ENCODE measurements around the gene SUCLG1.
"Not testable (repeated sequence)": the region's sequence is repeated elsewhere in the genome, so short reads cannot be mapped to it uniquely, and the experiment has no call there.

The SUCLG1 gene
- 41.3 to 65.7 (median 44.4) reads per million in 3 experiments for total RNA-seq

DNA sequence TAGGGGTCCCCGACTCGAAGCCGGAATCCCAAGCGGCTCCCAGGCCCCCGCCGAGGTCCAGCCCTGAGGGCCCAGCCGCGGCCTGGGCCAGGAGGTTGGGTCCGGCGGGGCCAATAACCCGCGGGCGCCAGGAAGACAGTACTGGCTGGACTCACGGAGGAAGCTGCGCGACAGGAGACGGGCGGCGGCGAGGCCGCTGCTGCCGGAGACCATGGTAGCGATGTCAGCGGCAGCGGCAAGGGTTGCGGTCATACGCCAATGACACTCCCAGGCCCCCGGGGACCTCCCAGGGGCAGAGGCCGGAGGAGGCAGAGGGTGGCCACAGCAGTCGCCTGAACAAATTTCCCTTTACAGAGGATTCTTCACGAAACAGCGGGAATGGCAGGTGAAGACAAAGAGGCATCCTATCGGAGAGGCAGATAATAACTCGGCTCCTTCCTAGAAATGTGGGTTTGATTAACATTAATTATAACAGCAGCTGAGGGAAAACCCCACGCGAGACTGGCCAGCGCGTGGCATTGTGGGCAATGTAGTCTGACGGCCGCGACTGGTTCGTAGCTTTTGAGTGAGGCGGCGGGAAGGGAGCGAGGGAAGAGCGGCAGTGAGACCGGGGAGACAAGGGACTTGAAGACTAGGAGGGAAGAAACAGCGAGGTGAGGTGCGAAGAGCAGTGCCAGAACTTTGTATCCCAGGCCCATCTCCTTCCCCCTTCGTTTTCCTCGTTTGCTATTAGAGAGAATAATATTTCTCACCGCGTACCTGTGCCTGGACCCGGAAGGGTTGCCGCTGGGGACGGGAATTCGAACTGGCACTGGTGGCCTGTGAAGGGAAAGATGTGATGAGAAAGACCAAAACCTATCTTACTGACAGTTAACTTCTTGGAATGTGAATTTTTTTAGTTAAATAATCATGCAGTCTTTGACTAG is at the start of gene SUCLG1:
TSS of gene SUCLG1 (minus strand) at position 263 of the 926 bp plus-strand sequence. CDS start at position 252, 11 bp downstream.
- DNase-seq: peak; percentile 89

DNA sequence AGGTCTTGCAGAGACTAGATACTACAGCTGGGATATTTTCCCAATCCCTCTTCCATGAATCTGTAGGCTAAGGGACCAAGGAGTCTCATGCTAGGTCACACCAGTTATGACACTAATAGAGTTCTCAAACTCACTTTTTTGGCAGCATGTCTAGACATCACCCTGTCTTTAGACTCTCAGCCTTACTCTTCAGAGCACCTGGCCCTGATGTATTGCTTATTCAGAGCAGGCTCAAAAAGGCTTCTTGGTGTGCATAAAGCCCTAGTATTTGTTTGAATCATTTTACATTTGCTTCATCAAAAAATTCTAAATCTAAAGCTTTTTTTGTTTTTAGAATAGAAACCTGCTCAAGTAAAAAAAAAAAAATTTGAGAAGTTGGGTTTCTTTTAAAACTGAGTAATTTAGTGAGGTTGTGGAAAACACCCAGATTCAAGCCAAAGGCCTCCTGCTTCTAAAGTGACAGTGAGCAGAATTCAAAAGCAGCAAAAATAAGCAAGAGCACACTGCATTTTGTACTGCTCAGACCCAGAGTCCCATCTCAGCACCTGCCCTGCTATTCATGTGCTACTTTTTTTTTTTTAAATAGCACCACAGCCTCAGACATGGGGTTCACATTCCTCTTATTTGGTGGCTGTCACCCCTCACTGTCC is 39.2 kb upstream of the SUCLG1 start:
- DNase-seq: no peak

DNA sequence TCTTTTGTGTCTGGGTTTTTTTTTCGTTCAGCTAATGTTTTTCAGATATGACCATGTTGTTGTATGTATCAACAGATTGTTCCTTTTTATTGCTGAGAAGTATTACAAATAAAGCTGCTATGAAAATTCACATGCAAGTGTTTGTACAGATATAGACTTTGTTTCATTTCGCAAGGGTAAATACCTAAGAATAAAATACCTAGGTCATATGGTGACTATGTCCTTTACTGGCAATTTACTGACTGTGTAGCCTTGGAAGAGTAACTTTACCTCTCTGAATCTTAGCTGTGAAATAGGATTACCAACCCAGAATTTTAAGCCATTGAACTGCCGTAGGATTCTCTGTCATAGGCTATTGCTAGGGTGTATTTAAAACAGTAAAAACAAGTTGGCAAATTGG is 38.2 kb upstream of the SUCLG1 start:
- no peak for DNase-seq

DNA sequence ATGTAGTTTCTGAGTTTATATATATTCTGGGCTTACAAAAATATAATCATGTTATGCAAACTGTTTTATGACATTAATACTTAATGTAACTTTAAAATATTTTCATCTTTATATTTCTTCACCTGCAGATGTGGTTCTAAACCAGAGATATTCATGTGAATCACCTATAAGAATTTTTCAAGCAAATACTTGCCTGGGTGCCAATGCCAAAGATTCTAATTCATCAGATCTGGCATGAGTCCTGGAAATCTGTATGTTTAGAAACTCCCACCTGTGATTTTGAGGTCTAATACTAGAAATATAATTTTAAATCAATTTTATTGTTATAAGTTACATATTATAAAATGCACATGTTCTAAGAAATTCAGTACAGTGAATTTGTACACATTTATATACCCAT is 37.3 kb upstream of the SUCLG1 start:
- DNase-seq: no peak

DNA sequence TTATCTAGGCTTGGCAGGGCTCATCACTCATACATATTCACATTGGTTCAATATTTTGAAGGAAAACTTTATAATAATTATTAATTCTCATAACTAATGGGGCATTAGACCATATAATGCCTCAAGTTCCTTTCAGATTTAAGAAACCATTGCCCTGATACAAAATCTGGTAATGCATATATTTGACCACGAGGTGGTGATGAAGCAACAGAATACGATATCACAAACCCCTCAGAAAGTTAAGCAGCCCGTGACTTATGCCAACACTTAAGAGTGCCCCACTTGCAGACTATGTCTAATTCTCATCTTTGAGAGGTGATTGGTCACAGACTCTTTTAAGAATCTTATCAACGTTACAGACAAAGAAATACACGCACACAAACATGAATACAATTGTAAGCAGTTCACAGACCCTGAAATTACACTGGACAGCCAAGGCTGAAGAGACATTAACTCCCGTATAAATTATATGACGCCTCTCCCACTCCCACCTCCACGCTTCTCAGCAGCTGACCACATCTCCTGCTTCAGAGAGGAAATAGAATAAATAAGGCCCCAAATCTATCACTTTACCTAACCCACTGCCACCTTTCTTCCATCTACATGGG is 36.6 kb upstream of the SUCLG1 start:
- peak; percentile 68 for DNase-seq

DNA sequence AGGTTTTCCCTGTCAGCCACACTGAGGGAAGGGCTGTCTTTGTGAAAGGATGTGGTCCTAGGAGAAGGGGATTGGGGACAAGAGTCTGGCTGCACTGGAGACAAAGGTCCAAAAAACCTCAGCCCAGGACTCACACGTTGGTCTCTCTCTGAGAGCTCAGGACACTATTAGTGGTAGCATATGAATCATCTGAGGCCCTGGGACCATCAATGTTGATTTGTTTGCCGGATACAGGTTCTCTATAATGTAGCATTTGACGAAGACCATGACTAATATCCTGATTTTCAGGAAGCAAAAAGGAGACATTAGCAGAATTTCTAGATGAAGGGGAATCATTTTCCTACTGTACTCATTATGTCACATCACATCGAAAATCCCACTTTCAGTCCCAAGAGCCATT is 35.0 kb upstream of the SUCLG1 start:
- no peak for DNase-seq

DNA sequence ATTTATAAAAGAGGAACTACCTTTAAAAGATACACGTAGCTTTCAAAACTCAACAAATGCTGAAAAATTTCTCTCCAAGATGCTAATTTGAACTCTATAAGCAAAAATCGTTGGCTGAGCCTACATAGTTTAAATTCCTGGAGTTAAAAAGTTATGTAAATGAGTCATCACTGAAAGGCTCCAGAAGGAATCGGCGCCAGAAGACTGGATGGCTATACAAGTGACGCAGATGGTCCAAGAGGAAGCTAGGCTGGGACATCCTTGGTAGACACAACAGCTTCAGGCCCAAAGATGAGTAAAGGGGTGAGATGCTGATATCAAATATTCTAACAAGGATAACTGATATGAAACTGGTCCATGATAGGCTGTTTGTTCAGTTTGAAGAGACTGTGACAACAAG is 34.4 kb upstream of the SUCLG1 start:
- no peak for DNase-seq

DNA sequence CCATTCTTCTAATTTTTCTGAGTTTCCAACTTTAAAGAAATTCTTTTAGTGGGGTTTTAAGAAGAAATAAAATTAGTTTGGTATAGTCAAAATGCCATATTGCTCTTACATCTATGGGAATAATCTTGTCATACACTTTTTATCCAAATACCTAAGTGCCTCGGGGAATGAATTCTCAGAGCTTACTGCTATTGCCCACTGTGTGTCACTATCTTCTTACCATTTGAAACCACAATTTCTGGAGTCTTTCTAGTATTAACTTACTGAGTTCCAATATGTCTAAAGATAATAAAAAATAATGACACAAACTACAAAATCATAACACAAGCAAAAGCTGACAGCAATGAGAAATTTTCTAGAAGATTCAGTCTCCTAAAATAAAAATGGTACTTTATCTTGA is 33.5 kb upstream of the SUCLG1 start:
- no peak for DNase-seq

DNA sequence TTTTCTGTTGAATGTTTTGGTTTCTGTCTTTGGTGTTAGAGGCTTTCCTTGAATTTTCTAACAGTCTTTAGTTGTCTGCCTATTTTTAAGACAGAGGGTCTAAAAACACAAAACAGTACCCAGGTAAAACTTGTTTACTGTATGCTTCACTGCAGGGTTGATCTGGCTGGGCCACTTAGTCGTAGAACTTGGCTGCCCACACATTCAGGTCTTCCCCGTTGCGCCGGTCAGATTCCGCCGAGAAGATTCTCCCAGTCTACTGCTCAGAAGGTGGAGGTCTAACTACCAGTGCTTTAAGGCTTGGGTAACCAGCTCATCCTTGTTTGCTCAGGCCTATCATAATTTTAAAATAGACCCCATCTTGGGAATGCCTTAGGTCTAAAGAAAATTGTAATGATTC is 32.7 kb upstream of the SUCLG1 start:
- DNase-seq: no peak

DNA sequence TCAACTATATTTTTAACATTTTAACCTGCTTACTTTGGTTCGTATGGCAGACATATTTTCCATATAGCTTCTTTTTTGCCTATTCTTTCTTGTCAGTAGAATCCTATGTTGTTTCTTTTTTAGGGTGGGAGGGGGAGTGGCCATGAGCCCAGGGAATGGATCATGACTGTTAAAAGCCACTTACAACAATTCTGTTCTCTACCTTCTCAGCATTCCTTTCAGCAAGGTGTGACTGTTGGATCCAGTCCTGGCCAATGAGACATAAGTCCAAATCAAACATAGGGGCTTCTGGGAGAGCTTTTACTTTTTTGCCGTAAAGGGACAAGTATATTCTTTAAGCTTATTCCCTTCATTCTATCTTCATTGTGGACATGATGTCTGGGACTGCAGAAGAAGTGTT is 32.2 kb upstream of the SUCLG1 start:
- no peak for DNase-seq

DNA sequence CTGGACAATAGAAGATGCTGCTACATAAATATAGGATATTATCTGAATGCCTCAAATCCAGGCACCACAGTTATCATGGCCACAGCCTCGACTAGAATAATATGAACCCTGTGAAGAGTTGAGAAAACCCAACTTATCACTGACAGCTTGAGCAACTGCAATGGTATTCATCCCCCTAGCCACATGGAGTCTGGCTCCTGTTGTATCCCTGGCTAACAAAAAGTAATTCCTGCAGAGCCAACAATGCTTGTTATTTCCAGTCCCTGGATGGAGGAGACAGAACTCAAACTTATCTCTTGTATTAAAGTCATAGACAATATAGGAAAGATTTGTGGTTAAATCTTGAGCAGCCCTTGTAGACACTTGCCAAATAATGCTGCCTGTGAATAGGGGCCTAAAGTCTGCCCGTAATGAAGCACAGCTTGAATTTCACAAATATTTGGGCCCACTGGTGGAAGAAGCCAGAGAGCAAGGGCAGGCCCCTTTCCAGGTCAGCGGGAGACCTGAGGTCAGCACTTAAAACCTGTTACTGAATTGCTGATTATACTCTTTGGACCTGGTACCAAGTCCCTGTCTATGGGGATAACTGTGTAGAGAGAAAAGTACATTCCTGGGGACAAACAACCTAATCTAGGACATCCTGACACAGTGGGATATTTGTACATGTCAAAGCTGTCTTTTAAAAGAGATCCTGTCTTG is 28.4 kb upstream of the SUCLG1 start:
- DNase-seq: no peak

DNA sequence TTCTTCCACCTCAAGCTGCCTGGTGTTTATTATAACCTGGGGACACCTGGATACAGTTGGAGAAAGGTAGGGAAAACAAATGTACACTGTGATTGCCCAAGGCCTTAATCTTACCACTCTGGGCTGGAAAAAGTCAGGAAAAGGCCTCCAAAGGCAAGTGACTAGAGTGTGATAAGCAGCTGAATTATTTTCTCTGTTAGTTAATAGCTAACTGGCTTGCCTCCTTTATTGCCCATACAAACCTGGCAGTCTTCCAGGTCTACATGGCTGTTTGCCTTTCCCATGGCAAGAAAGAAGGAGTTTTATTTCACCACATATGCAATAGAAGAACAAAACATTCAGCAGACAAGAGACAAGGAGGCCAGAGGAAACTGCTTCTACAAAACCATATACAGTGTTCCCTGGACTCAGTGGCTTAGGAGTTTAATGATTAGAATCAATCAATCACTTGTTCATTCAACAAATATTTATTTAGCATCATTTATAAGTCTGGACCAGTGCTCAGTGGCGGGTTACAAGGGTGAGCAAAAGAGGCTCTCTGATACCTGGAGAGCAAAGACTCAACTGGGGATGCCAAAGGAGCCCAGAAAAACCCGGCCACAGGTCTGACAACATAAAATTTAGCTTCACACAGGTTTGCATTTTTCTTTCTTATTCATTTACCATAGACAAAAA is 27.5 kb upstream of the SUCLG1 start:
- no peak for DNase-seq

DNA sequence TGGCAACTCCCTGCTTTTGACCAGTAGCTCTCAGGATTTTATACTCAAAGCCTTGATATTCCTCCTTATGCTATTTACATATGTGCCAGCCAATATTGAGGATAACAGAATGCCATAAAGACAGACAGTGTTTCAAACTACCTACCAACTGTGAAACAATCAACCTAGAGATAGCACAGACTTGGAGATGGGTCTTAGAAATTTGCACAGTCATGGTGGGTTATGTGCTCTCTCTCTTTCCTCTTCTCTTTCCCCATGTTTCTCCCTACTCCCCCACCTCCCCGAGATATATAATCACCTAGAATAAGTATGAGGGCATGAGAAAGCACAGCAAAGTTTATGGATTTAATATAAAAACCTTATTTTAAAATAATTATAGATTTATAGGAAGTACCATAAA is 24.2 kb upstream of the SUCLG1 start:
- DNase-seq: no peak

DNA sequence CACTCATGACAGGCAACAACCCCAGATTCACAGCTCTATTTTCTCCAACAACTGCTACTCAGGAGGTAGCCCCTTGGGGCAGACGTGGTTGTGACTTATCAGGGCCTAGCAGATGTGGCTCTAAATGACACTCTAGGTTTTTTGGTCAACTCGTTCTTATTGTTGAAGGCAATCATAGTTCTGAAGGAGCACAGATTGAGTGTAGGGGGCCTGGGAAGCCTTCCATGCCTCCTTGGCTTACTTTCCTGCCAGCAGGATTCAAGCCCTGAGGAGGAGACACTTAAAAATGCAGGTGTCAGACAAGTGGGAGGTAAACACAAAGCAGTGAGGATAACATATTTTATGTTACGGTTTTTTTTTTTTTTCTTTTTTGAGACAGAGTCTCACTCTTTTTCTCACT is 23.5 kb upstream of the SUCLG1 start:
- no peak for DNase-seq

DNA sequence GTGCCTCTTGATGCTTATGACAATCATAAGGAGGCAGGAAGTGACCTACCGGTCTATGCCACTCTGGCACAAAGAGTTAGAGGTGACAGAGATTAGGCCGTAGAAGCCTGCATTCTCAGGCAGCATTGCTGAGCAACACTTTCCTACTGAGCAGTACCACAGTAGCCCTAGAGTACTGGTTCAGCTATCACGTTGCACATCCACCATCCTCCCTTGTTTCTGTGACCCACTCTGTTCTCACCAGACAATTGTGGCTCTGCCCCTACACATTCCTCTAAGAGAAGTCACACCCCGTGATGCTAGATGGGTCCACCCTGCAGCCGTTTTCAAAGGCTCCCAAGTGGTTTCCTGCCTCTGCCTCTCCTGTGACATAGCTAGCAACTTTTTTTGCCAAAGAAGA is 22.6 kb upstream of the SUCLG1 start:
- no peak for DNase-seq

DNA sequence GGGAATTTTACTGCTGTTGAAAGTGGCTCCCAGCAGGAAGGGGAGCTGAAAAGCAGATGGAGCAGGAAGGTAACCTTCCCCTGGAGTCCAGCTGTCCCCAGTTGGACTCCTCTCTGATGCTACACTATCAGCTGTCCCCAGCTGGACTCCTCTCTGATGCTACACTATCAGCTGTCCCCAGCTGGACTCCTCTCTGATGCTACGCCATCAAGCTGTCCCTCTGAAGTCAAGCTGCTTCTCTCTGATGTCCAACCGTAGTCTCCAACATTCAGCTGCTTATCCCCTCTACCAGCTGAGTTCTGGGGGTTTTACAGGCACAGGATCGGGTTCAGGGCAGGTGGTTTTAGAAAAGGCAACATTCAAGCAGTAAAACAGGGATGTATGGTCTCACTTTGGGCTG is 19.8 kb upstream of the SUCLG1 start:
- no peak for DNase-seq

DNA sequence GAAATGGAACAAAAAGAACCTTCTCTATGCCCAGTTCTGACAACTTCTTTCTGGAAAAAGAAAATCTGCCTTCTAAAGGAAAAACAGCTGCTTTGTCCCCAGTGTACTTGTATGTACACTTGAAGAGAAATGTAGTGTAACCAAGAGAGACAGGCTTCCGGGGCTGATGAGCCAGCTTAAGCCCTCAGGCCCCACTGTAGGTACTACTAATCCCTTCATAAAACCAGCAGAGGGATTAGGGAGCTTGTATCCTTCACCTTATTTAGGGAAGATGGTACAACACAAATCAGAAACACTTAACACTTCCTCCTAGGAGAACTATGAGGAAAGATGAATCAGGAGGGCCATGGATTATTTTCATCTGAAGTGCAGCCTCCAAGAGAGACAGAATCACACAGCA is 18.8 kb upstream of the SUCLG1 start:
- no peak for DNase-seq

DNA sequence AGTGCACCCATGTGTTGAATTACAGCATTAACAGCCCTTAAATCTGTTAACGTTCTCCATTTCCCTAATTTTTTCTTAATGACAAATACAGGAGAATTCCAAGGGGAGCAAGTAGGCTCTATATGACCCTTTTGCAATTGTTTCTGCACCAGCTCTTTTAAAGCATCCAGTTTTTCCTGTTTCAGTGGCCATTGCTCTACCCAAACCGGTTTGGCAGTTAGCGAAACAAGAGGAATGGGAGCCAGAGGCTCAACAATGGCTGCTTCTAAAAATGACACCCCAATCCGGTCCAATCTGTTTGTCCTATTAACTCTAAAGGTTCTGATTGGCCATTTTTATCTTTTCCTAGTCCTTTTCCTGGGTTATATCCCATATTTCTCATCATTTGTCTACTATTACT is 15.1 kb upstream of the SUCLG1 start:
- DNase-seq: no peak

DNA sequence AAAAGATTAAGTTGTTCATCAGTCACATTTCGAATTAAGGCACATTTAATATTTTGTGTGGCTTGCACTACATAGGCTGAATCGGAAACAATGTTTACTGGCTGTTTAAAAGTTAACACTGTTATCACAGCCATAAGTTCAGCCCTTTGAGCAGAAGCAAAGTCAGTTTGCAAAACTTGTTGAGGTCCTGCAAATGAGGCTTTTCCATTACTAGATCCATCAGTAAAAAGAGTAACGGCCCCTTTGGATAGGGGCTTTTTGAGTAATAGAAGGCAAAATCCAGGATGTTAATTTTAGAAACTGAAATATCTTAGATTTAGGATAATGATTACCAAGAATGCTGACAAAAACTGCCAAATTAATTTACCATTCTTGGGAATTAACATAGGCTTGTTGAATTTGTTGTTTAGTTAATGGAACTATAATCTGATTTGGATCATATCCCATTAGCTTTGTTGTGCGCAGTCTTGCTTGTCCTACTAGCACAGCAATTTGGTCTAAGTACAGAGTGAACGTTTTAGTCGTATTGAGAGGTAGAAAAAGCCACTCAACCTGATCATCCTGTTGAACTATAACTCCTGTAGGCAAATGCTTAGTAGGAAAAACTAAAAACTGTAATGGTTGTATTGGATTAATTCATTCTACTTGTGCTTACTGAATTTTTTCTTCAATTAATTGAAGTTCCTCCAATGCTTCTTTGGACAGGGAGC is 13.9 kb upstream of the SUCLG1 start:
- DNase-seq: no peak

DNA sequence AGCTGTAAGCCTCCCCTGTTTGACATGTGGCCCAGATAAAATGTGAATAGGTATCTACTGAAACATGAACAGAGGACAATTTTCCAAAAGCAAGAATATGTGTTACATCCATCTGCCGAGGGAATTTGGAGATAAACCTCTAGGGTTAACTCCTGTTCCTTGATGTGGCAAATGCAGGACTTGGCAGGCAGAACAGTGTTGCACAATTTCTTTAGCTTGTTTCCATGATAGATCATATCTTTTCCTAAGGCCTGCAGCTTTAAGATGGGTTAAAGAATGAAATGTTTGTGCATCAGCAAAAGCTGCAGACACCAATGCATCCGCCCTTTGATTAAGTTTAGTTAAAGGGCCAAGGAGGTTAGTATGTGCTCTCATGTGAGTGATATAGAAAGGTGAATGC is 13.3 kb upstream of the SUCLG1 start:
- not testable (repeated sequence) for DNase-seq

DNA sequence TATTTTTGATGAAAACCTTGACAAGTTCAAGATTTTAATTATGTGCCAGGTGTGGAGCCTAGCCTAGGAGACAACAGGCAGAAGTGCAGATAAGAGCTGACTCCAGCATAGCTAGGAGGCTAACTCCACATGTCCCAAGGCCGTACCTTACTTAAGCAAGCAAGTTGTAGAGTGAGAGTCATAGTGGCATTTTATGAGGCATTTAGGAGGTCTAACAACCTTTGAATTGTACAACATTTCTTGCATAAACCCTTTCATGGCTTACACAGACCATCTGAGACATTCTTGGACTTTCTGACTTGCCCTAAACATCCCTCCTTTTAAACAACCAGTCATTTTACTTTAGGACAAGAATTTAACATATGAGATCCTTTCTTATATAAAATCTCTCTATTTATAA is 8.3 kb upstream of the SUCLG1 start:
- DNase-seq: no peak

DNA sequence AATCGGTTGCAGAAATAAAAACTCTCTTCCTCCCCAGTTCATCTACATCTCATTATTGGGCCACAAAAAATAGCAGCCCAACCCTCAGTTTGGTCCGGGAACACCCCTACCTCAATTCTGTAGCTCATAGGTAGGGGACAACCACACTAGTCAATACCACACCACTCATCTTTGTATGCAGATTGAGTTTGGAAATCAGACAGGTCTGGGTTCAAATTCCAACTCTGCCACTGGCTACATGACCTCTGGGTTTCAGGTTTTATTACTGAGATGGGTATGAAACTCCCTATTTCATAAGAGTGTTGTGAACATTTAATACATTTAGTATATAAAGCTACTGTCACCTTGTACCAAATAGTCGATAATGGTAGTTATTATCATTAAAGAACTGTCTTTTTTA is 2.2 kb upstream of the SUCLG1 start:
- DNase-seq: no peak
